Activated naive CD8-positive, alpha-beta T cell treated with anti-CD3 and anti-CD28 coated beads, Interleukin-2, amount 50 U/mL, for 24 hours (primary cell): ENCODE results near the gene IFNK.
"Not testable (repeated sequence)": the region's sequence is repeated elsewhere in the genome, so short reads cannot be mapped to it uniquely, and the experiment has no call there.

Experiments used
- ATAC-seq: fragments of 150-1000 bp; cut with Tn5 transposase; one replicate; pipeline ENCODE4 v1.10.0; 2021
- DNase-seq: peaks from one replicate; pipeline ENCODE4 v3.0.0; 2021
- H3K27ac Mint-ChIP-seq: one replicate; pipeline ENCODE4 v1.8.0; 2021; ENCODE audit warnings: mild to moderate bottlenecking, mixed read lengths
- H3K27me3 Mint-ChIP-seq: one replicate; pipeline ENCODE4 v1.8.0; 2021; ENCODE audit warnings: mixed read lengths
- H3K36me3 Mint-ChIP-seq: one replicate; pipeline ENCODE4 v1.8.0; 2021; ENCODE audit warnings: low read depth, mixed read lengths
- H3K4me1 Mint-ChIP-seq: one replicate; pipeline ENCODE4 v1.8.0; 2021; ENCODE audit warnings: mixed read lengths
- H3K4me3 Mint-ChIP-seq: one replicate; pipeline ENCODE4 v1.8.0; 2021; ENCODE audit warnings: mild to moderate bottlenecking, moderate library complexity, mixed read lengths
- H3K9me3 Mint-ChIP-seq: one replicate; pipeline ENCODE4 v1.8.0; 2021; ENCODE audit warnings: mixed read lengths

The IFNK gene

DNA sequence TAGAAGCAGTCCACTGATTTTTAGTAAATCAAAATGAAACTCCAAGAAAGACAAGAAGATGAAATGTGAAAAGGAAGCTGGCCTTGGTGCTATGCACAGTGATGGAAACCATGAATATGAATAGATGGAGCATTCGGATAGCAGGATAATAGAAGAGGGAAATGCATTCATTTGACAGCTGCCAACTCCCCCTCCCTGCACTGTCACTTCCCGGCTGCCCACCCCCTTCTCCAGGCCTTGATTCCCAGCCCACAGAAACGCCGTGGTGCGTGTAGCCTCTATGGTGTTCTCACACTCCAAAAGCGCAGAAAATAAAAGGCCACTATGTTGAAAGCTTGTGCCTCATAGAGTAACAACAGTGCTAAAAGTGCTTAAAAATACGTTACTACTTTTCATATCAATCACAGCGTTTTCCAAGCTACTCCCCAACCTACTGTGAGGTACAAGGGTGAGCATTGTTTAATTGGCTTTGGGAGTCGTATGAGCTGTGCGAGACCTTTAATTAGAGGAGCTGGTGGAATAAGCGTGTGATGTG lies 26.1 kb upstream of the IFNK start:
- ATAC-seq (no peak), DNase-seq (no peak)
- Mint-ChIP-seq H3K36me3 (no peaks in the 10 kb centered on the region), H3K9me3 (no peaks in the 10 kb centered on the region), H3K27me3 (peaks cover 2% of the 10 kb centered on the region), H3K27ac (no peak overlapping the region), H3K4me3 (no peak overlapping the region), H3K4me1 (peaks cover 22% of the 10 kb centered on the region)

DNA sequence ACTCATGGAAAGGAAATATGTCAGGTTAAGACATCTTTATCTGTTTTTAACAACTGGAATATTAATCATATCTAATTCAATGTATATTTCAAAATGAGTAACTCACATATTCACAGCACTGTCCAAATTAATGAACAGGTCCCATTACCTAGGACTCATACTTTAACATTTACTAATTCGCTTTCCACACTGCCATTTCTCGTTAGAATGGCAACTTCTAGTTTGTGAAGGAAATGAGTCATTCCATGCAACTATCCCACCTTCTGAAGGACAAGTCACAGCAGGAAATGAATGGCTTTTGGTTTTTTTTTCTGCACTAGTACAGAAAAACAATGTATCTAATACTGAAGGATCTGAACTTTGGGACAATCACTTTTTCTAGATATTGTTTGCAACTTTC lies 24.6 kb upstream of the IFNK start:
- Mint-ChIP-seq H3K4me1 (peaks cover 24% of the 10 kb centered on the region), H3K36me3 (no peaks in the 10 kb centered on the region), H3K9me3 (no peaks in the 10 kb centered on the region), H3K27ac (no peak overlapping the region), H3K4me3 (peak overlapping the region; percentile 18), H3K27me3 (peaks cover 2% of the 10 kb centered on the region)
- DNase-seq, result no peak
- ATAC-seq, result peak; percentile 94

DNA sequence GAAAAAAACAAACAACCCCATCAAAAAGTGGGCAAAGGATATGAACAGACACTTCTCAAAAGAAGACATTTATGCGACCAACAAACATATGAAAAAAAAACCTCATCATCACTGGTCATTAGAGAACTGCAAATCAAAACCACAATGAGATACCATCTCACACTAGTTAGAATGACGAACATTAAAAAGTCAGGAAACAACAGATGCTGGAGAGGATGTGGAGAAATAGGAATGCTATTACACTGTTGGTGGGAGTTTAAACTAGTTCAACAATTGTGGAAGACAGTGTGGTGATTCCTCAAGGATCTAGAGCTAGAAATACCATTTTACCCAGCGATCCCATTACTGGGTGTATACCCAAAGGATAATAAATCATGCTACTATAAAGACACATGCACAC lies 23.2 kb upstream of the IFNK start:
- DNase-seq, ATAC-seq, H3K4me3 Mint-ChIP-seq, H3K36me3 Mint-ChIP-seq, H3K9me3 Mint-ChIP-seq, H3K27me3 Mint-ChIP-seq, H3K27ac Mint-ChIP-seq: not testable (repeated sequence)
- H3K4me1 Mint-ChIP-seq, result peaks cover 31% of the 10 kb centered on the region

DNA sequence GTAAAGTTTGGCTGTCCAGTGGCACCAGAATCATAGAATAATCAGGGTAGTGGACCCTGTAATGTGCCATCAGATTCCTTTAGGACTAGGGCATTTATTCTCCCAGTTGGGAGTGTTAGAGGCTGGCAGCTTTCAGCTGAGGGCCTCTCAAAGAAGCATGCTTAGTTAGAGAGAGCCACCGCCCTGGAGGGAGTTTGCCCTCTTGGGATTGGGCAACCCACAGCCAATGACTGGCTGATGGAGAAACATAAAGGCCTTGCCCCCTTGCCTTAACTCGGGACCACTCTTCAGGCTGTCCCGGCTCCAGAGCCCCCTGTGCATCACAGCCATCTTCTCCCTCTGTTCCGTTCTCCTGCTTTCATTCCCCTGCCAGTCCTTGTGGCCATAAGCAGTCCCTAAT lies 20.5 kb upstream of the IFNK start:
- peaks cover 2% of the 10 kb centered on the region for H3K27me3 Mint-ChIP-seq
- H3K4me3 Mint-ChIP-seq, result no peak overlapping the region
- DNase-seq (no peak), ATAC-seq (no peak)
- no peak overlapping the region for H3K27ac Mint-ChIP-seq
- peaks cover 38% of the 10 kb centered on the region for H3K4me1 Mint-ChIP-seq
- no peaks in the 10 kb centered on the region for H3K9me3 Mint-ChIP-seq
- H3K36me3 Mint-ChIP-seq, result no peaks in the 10 kb centered on the region

DNA sequence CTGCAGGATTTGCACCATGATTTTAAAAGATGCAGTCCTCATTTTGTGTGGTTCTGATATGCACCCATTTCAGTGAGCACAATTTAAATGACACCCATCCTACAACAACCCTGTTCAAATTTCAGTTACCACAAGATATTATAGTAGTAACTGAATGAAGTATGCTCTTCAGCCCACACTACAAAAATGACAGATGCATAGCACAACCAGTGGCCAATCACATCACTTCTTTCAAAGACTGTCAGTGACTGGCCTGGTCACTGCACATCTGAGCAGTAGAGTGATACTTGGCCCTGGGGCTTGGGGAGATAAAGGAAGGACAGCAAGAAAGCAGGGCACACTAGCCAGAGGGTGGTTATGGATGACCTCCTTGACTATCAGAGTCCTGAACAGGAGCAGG lies 19.8 kb upstream of the IFNK start:
- H3K27ac Mint-ChIP-seq, result peak overlapping the region; percentile 41
- peaks cover 35% of the 10 kb centered on the region for H3K4me1 Mint-ChIP-seq
- ATAC-seq (no peak), DNase-seq (no peak)
- H3K4me3 Mint-ChIP-seq, result no peak overlapping the region
- H3K36me3 Mint-ChIP-seq, result no peaks in the 10 kb centered on the region
- no peaks in the 10 kb centered on the region for H3K9me3 Mint-ChIP-seq
- peaks cover 2% of the 10 kb centered on the region for H3K27me3 Mint-ChIP-seq

DNA sequence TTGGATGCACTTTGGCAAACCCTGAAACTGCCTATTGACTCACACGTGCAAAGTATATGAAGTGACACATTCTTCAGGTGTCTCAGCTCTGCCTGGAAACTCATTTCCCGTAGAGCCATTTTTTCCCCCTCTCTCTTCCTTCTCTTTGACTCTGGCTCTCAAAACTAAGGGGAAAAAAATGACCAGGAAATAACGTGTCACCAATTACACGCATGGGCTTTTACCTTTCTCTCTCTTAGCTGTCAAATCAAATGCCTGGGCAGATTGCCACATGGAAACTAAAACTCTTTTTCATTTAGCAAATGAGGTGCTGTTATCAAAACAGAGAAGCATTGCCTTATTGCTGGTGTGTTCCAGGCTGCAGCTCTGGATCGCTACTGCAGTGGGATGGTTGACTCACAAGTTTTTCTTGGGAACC lies 18.3 kb upstream of the IFNK start:
- Mint-ChIP-seq H3K27me3 (peaks cover 2% of the 10 kb centered on the region), H3K27ac (peak overlapping the region; percentile 4), H3K9me3 (no peaks in the 10 kb centered on the region), H3K4me1 (peaks cover 22% of the 10 kb centered on the region), H3K36me3 (no peaks in the 10 kb centered on the region), H3K4me3 (no peak overlapping the region)
- peak; percentile 81 for ATAC-seq
- no peak for DNase-seq

DNA sequence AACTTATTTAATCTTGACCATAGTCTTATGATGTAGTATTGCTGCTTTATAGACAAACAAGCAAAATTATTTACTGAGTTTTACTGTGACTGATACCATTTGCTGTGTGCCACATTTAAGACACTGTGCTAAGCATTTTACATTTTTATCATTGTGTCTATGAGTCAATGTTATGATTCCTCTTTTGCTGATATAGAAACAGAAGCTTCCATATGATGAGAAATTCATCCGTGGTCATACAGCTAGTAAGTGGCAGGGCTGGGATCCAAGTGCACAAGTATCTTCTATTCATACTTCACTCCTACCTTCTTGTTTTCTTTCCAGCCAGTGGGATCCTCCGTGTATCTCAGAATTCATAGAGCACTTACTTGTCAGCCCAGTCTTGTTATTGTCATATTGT lies 17.1 kb upstream of the IFNK start:
- no peak for ATAC-seq
- Mint-ChIP-seq H3K4me3 (no peak overlapping the region), H3K9me3 (no peaks in the 10 kb centered on the region), H3K4me1 (peaks cover 18% of the 10 kb centered on the region), H3K36me3 (no peaks in the 10 kb centered on the region), H3K27ac (no peak overlapping the region), H3K27me3 (no peaks in the 10 kb centered on the region)
- no peak for DNase-seq

DNA sequence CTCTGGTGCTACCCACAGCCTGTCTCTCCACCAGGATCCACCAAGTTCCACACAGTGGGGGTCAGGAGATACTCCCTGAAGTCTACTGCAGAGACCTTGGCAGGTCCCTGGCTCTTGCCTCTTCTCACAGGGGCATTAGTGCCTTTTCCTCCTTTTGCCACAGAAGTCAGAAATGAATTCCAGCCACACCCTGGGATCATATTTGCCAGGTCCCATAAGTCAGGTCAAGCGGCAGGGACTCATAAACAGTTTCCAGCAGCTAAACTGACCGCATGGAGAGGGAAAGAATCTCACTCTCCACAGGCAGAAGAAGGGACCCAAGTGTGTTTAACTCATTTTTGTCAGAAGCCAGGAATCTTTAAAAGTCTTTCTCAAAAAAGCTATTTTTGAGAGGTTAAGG lies 13.3 kb upstream of the IFNK start:
- H3K36me3 Mint-ChIP-seq, result no peaks in the 10 kb centered on the region
- H3K4me3 Mint-ChIP-seq, result no peak overlapping the region
- H3K27me3 Mint-ChIP-seq, result no peaks in the 10 kb centered on the region
- H3K9me3 Mint-ChIP-seq, result no peaks in the 10 kb centered on the region
- DNase-seq (no peak), ATAC-seq (no peak)
- H3K4me1 Mint-ChIP-seq, result peaks cover 8% of the 10 kb centered on the region
- H3K27ac Mint-ChIP-seq, result no peak overlapping the region

DNA sequence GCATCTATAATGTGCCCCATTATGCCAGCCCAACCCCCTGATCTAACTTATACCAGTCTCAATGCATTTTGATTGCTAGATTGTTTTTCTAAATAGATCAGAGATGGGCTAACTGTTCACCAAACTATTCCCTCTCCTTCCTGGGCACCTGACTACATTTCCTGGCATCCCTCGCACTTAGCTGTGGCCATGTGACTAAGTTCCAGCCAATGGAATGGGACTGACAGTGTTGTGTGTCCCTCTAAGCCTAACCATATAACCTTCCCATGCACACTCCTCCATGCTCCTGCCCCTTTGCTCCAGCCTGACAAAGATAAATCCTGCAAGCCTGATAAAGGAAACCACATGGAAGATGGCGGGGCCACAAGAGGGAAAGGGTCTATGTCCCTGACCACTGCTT lies 12.3 kb upstream of the IFNK start:
- peaks cover 2% of the 10 kb centered on the region for H3K4me1 Mint-ChIP-seq
- DNase-seq (no peak), ATAC-seq (no peak)
- H3K36me3 Mint-ChIP-seq, result no peaks in the 10 kb centered on the region
- no peaks in the 10 kb centered on the region for H3K27me3 Mint-ChIP-seq
- no peak overlapping the region for H3K4me3 Mint-ChIP-seq
- H3K9me3 Mint-ChIP-seq, result no peaks in the 10 kb centered on the region
- no peak overlapping the region for H3K27ac Mint-ChIP-seq

DNA sequence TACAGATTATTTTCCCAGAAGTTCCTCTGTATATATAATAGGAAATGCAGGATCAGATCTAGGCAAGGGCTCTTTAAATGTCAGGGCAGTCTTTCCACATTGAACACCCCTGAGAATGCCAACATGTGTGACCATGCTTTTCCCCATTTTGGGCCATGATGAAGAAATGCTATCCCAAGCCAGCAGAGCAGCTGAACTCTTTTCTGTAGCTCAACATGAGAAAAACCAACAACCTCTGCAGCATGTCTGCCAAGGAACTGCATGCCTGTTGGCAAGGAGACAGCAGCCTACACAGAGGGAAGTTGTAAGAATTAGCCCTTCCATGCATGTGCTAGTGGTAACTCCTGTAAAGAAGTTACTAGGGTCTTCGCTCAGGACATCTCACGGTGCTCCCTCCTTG lies 9.5 kb upstream of the IFNK start:
- H3K4me1 Mint-ChIP-seq, result no peaks in the 10 kb centered on the region
- DNase-seq (no peak), ATAC-seq (no peak)
- no peak overlapping the region for H3K4me3 Mint-ChIP-seq
- no peaks in the 10 kb centered on the region for H3K36me3 Mint-ChIP-seq
- no peaks in the 10 kb centered on the region for H3K27me3 Mint-ChIP-seq
- H3K27ac Mint-ChIP-seq, result no peak overlapping the region
- H3K9me3 Mint-ChIP-seq, result no peaks in the 10 kb centered on the region

DNA sequence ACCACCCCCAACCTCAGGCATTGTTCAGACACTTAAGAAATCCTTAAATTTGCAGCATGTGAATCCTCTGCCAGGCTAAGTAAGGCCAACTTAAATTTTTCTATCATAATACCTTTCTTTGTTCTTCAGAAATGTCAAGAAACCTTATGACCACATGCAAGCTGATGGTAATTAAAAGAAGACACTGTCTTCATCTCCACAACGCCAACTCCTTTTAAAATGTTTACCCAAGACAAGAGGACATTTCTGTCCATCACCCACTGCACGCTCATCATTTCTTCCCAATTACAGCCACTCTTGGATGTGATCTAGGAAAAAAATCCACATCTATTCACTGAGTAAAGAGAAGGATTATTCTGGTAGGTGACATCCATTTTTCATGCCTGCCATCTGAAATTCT lies 6.1 kb upstream of the IFNK start:
- Mint-ChIP-seq H3K27ac (no peak overlapping the region), H3K9me3 (no peaks in the 10 kb centered on the region), H3K4me1 (no peaks in the 10 kb centered on the region), H3K36me3 (no peaks in the 10 kb centered on the region), H3K4me3 (no peak overlapping the region), H3K27me3 (no peaks in the 10 kb centered on the region)
- no peak for ATAC-seq
- no peak for DNase-seq

DNA sequence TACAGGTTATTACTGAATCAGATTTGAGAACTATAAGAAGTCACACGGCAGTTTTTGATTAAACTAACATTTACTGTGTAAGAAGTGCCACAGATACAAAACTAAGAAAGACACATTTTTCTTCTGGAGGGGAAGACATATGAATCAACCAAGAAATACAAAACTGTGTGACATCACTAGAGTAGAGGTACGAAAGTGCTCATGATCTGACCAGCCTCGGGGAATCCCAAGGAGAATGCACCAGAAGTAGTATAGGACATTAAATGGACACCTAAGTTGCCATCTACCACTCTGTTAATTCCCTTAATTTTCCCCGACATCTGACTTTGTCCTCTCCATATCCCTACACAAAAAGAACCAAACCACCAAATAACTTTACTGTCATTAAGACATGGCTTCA lies 5.3 kb upstream of the IFNK start:
- no peak for ATAC-seq
- Mint-ChIP-seq H3K36me3 (no peaks in the 10 kb centered on the region), H3K9me3 (no peaks in the 10 kb centered on the region), H3K4me1 (no peaks in the 10 kb centered on the region), H3K27me3 (no peaks in the 10 kb centered on the region), H3K27ac (no peak overlapping the region), H3K4me3 (no peak overlapping the region)
- DNase-seq, result no peak

DNA sequence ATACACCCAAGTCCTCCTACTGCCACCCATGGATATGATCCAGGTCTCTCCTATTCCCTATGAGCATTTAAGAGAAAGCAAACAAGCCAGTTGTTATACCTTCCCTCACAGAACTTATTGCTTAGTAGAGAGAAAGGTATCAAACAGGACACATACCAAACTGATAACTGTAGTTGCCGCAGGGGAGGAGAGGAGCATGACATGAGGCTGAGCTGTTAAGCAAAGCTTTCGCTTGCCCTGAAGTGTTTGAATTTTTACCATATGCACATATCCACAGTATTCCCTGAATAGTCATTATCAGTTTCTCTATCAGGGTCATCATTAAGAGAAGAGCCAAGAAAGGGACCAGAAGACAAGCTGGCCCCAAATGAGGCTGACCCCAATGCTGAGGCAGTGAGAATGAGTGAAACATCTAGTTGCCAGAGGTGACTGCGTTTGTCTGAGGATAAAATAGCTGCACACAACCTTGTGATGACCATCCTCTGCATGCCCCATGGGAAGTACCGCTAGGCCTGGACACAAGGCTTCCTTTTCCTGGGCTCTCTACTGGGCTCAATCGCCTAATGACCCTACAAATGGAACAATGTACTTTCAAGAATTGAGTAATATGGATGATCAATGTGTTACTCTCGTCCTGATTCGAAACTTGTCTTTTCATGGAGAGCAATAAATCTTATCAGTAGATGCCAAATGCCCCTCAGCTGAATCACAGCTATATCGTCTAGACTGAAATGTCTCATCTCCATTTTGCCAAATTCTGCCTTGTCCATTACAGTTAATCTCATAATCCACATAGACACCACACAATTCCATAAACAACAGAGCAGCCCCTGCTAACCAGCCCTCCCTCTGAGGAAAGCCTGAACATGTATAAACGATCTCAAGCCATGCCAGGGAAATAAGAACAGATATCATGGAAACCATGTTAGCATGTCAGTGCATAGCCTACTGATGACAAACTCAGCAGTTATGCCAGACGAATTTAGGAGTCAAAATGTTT lies 4.3 kb upstream of the IFNK start:
- ATAC-seq (no peak), DNase-seq (no peak)
- Mint-ChIP-seq H3K4me3 (no peak overlapping the region), H3K36me3 (no peaks in the 10 kb centered on the region), H3K9me3 (no peaks in the 10 kb centered on the region), H3K4me1 (no peaks in the 10 kb centered on the region), H3K27me3 (no peaks in the 10 kb centered on the region), H3K27ac (no peak overlapping the region)

DNA sequence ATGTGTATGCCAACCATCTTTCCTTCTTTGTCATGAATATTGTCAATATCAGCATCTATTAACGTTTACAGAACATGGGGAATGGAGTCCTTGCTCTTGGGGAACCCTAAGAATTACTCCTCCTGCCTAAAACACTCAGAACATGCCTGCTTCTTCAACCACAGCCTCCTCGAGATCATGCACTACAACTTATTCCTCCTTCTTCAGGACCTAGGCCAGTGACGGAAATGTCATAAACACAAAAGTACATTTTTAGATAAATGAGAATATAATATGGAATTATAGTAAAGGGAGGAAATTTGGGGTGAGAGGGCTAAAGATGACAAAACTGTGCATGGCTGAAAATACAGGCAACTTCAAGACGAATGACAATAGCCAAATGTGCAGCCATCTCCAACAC lies 3.1 kb upstream of the IFNK start:
- Mint-ChIP-seq H3K4me3 (no peak overlapping the region), H3K27me3 (peaks cover 2% of the 10 kb centered on the region), H3K4me1 (no peaks in the 10 kb centered on the region), H3K9me3 (no peaks in the 10 kb centered on the region), H3K36me3 (no peaks in the 10 kb centered on the region), H3K27ac (no peak overlapping the region)
- DNase-seq (no peak), ATAC-seq (no peak)

DNA sequence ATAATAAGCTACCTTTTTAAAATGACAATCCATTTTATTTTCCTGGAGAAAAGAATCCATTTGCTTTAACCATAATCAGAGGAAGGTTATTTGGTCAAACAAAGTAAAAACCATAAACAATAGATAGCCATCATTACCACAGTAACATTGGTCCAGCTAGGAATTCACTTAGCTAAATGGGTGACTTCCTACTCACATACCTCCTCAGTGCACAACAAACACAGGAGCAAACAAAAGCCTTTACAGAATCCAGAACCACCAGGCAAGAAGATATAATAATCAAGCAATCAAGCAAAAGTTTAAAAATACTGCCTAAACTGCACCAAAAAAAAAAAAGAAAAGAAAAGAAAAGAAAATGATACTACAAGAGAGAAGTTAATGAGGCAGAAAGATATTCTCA lies 949 bp upstream of the IFNK start:
- Mint-ChIP-seq H3K27me3 (peaks cover 21% of the 10 kb centered on the region), H3K9me3 (no peaks in the 10 kb centered on the region), H3K27ac (no peak overlapping the region), H3K4me1 (peaks cover 7% of the 10 kb centered on the region), H3K4me3 (no peak overlapping the region), H3K36me3 (no peaks in the 10 kb centered on the region)
- no peak for DNase-seq
- ATAC-seq, result no peak
